Fibroblast of the conjunctiva (primary cell): ENCODE measurements around the gene BBC3.
"Not testable (repeated sequence)": the region's sequence is repeated elsewhere in the genome, so short reads cannot be mapped to it uniquely, and the experiment has no call there.

ENCODE experiments used
- DNase-seq: peaks from one replicate; pipeline ENCODE4 v3.0.0-alpha.2; 2010; ENCODE audit warnings: low read depth

The BBC3 gene

DNA sequence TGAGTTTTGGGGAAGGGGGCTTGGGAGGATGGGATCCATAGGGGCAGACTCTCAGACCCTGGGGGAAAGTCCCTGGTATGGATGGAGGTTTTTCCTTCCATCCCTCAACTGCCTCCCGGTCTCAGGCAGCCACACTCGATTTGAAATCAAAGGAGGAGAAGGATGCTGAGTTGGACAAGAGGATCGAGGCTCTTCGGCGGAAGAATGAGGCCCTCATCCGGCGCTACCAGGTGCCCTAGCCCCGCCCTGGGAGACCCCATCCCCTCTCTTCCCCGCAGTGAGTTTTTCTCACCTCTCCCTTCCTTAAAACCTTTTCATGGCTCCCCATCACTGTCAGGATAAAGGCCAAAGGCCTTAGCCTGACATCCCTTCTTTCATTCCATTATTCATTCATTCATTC, 27.4 kb upstream of the BBC3 start:
- no peak for DNase-seq

DNA sequence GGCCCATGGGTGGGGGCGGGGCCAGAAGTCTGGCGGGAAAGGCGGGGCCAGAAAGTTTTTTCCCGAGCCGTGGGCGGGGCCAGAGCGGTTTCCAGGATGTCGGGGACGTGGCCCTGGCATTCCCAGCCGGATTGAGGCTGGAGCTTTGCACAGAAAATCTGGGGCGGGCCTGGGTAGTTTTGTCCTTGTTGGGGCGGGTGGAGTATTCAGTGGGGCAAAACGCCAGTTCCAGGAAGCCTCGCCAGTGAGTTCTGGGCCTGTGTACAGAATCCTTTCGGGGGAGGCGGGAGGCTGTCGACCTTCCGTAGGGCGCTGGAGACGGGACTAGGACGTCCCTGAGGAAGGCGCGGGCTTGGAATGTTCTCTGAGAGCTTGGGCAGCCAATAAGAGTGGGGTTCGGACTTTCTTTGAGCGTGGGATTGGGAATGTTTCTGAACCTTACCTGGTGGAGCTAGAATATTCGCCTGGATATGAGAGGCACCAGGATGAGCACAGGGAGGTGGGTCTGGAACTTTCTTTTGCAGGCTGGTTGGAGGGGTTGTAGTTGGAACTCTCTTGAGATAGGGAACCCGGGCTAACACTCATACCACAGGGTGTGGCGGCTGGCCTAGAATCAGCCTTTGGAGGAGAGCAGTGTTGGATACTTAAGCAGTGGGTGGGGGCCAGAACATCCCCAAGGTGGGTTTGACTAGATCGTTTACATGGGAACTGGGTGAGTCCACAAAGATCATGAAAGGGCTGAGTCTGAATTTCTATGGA, 26.6 kb upstream of the BBC3 start:
- DNase-seq: no peak

DNA sequence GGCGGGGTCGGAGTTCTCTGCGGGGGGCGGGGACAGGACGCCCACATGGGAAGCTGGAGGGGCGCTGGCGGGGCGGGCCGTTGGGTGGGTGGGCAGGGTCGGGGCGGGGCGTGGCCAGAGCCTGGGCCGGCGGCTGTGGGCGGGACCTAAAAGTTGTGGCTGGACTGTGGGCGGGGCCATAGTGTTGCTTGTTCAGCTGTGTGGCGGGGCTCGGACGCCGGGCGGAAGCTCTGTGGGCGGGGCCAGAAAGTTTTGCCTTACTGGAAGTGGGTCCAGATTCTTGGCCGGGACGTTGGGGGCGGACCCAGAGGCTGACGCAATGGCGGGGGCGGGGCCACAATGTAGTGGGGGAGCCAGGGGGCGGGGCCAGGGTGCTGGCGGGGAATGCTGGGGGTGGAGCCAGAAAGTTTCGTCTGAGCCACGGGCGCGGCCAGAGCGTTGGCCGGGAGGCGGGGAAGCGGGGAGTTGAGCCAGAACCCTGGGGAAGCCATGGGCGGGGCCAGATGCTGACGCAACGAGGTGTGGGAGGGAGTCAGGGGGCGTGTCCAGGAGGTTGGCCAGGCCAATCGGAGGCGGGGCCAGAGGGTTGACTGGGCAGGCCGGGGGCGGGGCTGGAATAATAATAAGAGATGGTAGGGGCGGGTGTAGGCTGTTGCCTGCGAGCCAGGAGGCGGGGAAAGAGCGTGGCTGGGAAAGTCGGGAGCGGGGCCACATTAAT, 25.9 kb upstream of the BBC3 start:
- DNase-seq: peak; percentile 99

DNA sequence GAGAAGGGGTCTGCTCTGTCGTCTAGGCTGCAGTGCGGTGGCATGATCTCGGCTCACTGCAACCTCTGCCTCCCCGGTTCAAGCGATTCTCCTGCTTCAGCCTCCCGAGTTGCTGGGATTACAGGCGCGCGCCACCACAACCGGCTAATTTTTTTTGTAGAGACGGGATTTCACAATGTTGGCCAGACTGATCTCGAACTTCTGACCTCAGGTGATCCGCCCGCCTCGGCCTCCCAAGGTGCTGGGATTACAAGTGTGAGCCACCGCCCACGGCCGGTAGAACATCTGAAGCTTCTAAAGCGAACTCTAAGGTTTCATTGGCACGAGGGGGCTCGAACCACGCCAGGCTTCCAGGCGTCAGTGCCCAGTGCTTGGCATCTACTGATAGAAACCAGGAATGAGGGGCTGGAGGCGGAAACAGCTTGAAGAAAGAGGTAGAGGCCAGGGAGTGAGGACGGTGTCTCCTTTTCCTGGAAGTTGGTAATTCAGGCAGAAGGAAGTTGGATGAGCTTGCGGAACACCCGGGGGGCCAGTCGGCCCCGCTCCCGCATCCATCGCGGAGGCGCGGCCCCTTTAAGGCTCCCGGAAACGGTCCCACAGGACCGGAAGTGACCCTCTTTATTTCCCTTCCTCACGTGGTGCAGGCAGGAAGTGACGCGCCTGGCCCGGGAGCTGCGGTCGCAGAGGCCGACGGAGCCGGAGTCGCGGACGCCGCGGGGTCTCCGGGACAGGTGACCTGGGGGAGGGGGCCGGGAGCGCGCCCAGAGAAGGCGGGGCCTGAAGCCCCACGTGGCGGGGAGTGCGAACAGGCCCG, 25.1 kb upstream of the BBC3 start, which contains the start of gene CCDC9:
Gene CCDC9, plus strand, starts transcription at position 647 of the 814 bp plus-strand sequence. CDS start 1,876 bp downstream, outside the sequence.
- DNase-seq: peak; percentile 93

DNA sequence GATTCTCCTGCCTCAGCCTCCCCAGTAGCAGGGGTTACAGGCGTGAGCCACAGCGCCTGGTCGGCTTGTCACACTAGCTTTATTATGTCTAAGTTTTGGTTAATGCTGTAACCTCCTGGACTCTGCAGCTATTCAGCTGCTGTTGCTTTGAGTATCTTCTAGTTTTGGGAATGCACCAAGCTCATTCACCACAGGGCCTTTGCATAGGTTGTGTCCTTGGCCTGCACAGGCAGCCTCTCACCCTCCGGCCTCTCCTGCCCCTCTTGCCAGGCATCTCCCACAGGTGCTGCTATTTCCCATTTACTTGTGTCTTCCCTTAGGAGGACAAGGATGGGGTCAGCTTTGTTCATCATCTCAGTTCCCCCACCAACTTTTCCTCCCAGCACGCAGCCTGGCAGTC, 23.0 kb upstream of the BBC3 start:
- no peak for DNase-seq

DNA sequence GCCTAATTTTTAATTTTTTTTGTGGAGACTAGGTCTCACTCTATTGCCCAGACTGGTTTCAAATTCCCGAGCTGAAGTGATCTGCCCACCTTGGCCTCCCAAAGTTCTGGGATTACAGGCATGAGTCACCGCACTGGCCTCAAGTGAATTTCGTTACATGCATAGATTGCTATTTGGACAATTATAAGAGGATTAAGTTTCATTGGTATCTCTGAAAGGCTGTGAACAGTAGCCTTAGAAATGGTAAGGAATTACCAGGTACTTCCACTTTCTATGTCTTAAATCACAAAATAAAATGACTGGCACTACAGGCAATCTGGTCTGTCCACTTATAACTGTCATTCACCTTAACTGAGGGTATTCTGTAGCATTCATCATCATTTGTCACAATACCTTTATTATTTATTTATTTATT, 22.5 kb upstream of the BBC3 start:
- no peak for DNase-seq

DNA sequence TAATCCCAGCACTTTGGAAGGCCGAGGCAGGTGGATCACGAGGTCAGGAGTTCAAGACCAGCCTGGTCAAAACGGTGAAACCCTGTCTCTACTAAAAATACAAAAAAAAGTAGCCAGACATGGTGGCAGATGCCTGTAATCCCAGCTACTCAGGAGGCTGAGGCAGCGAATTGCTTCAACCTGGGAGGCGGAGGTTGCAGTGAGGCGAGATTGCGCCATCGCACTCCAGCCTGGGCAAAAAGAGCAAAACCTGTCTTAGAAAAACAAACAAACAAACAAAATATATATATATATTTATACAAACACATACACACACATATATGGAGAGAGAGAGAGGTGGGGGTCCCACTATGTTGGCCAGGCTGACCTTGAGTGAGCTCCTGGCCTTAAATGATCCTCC, 22.0 kb upstream of the BBC3 start:
- not testable (repeated sequence) for DNase-seq

DNA sequence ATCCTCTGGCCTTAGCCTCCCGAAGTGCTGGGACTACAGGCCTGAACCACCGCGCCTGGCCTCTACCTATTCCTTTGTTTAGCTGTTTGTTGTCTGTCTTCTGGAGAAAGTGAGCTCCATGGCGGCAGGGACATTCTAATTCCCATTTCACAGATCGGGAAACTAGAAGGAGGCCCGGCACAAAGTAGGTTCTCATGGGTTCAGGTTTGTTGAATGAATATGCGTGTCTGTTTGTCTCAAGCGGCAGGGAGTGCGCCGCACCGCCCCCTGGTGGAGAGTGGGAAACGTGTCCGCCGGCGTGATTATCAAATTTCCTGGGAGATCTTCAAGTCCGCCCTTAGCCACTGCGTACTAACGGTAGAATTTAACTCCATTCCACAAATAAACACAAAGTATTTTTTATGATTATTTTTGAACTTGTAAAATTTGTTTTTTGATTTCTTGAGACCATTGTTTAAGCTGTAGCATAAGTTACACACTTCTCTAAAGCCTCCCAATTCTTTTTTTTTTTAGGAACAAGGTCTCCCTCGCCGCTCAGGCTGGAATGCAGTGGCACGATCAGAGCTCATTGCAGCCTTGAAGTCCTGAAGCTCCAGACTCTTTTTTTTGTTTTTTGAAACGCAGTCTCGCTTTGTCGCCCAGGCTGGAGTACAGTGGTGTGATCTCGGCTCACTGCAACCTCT, 16.4 kb upstream of the BBC3 start:
- DNase-seq: no peak

DNA sequence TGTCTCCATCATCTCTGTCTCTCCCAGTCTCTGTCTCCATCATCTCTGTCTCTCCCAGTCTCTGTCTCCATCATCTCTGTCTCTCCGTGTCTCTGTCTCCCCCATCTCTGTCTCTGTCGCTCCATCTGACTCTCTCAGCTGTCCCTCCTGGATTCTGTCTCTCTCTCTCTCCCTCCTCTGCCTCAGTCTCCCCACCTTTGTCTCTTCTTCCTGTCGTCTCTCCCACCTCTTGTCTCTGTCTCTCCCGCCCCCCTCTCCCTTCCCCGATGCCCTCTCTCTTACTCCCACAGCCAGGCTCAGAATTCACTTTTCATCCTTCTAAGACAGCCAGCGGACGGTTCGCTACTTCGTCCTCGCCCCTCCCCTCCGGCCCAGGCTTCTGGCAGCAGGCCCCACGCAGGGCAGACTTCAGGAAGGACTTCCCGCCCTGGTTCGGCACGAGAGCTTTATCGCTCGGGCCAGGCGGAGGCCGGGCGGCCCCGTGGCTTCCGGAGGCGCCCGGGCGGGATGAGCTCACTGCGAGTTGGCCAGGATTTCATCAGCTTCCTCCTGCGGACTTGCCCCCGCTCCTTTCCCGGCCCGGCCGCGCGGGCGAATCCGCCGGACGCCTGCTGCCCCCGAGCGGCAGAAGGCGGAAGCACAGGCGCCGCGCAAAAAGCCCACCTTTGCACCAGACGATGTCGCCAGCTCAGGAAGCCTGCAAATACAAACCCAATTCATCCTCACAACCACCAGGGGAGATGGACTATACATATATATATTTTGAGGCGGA, 13.0 kb upstream of the BBC3 start:
- peak; percentile 96 for DNase-seq

DNA sequence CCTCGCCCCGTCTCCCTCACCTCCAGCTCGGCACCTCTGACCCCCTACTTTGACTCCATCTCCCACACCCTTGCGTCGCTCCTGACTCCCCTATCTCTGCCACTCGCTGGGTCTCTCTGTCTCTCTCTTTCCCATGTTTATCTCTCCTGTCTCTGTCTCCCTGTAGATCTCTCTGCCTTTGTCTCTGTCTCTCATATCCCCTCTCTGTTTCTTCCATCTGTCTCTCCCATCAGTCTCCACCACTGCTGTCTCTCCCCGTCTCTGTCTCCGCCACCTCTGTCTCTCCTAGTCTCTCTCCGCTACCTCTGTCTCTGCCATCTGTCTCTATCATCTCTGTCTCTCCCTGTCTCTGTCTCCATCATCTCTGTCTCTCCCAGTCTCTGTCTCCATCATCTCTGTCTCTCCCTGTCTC, 12.4 kb upstream of the BBC3 start:
- no peak for DNase-seq

DNA sequence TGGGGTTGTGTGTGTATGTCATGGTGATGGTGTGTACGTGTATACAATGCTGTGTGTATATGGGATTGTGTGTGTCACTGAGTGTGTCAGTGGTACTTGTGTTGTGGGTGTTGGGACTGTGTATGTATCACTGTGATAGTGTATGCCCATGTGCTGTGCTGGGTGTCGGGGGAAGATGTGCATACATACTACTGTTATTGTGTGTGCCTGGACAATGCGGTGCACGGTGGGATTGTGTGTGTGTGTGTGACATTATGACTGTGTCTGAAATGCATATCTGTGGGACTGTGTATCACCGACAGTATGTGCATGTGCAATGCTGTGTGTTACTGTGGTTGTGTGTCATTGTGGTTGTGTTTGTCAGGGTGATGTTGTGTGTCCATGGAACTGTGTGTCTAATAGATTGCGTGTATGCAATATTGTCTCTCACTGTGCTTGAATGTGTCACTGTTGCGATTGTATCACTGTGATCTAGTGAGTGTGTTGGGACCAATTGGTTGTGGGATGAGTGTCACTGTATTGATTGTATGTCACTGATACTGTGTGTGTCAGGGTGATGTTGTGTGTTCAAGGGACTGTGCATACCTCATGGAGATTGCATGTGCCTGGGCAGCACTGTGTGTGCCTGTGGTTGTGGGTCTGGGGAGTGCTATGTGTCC, 11.0 kb upstream of the BBC3 start:
- no peak for DNase-seq

DNA sequence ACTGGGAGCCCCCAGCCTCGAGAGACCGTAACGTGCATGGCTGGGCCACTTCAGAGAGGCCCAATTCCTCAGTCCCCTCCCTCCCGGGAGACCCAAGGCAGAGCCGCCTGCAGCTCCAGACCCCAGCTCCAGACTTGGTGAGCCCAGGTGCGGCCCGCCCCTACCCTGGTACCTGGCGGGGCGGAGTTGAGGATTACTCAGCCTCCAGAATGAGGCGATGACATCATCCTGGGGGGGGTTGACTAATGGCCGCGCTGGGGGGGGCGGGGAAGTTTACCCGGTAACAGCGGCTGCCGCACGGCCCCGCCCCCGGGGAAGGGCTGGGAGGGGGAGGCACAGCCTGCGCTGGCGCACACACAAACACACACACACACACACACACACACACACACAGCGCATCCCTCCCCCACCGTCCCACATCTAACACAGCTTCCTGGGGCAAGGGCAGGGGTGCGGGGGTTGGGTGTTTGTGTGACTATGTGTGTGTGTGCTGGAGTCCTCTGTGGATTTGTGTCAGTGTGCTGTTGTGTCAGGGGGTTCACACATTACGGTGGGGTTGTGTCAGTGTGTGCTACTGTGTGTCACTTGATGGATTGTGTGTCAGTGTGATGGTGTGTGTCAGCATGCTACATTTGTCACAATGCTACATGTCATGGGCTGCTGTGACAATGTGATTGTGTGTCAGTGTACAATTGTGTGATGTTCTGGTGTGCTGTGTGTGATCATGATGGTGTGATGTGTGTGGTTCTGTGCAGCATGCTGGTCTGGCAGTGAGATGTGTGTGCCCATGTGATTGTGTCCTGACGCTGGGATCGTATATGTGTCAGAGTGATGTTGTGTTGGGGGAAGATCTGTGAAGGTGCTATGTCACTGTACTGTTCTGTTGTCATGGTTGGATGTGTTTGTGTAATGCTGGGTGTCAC, 10.3 kb upstream of the BBC3 start:
- DNase-seq: no peak

DNA sequence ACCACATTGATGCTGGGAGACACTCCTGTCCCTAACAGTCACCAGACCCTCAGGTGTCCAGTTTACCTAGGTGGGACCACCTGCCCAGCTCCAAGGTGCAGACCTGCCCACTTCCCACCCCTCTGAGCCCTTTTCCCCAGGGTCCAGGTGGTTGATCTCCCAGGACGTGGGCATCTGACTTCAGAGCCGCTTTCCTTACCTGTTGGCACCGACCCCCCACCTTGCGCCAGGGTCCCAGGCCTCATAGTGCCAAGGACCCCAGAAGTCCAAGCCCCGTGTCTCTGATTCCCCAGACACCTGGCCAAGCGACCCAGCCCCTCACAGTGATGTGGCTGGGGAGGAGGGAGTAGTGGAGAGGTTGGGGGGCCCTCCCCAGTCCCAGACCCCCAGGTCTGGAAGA, 9.6 kb upstream of the BBC3 start:
- no peak for DNase-seq

DNA sequence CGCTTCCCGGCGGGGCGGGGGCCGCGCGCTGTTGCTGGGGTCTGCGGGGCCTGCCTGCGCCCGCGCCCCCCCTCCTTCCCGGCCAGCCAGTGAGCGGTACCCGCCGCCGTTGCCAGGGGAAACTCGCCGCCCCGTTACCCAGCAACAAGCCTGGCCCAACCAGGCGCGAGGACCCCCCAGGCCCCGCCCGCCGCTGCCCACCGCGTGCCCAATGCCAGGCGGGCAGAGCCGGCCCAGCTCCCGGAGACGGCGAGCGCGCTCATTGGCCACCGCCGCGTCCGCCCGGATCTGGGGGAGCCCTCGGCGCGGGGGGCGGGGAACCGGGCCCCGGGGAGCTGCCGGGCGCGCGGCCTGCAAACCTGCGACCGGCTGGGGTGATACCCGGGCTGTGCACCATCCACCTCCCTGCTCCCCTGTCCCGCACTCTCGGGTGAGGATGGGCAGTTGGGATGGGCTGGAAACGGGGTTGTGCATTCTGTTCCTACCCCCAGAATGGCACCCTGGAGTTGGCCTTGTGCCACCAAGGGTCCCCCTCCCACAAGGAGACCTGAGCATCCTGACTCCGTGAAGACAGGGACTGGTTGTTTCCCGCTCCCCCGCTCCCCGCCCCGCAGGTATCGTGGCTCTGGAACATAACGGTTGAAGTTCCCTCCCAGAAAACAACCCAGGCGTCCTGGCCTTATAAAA, 8.8 kb upstream of the BBC3 start:
- no peak for DNase-seq

DNA sequence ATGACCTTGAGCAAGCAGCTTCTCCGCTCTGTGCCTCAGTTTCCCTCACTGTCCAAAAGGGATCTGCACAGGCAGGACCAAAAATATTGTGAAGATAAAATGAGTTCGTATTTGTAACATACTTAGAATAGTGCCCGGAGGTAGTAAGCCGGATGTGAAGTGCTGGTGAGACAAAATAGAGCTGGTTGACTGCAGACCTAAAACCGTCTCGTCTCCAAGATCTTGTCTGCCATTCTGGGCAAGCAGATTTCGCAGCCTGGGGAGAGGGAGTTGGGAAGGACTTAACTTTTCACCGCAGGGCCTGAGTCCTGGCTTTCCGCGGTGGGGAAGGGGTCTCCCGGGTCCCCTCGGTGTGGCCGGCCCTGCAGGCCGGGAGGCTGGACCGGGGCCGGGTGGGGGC, 8.2 kb upstream of the BBC3 start:
- DNase-seq: no peak

DNA sequence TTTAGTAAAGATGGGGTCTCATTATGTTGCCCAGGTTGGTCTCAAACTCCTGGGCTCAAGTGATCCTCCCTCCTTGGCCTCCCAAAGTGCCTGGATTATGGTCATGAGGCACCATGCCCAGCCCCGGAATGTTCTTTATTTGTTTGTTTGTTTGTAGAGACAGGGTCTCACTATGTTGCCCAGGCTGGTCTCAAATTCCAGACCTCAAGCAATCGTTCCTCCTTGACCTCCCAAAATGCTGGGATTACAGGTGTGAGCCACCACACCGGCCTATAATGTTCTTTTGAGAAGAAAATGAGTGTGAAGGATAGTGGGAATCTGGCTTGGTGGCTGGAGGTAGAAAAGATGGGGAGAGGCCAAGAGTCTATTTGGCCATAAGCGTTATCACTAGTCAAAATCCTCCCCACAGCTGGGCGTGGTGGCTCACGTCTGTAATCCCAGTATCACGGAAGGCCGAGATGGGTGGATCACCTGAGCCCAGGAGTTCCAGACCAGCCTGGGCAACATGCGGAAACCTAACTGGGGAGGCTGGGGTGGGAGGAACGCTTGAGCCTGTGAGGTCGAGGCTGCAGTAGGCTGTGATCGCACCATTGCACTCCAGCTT, 5.2 kb upstream of the BBC3 start:
- no peak for DNase-seq

DNA sequence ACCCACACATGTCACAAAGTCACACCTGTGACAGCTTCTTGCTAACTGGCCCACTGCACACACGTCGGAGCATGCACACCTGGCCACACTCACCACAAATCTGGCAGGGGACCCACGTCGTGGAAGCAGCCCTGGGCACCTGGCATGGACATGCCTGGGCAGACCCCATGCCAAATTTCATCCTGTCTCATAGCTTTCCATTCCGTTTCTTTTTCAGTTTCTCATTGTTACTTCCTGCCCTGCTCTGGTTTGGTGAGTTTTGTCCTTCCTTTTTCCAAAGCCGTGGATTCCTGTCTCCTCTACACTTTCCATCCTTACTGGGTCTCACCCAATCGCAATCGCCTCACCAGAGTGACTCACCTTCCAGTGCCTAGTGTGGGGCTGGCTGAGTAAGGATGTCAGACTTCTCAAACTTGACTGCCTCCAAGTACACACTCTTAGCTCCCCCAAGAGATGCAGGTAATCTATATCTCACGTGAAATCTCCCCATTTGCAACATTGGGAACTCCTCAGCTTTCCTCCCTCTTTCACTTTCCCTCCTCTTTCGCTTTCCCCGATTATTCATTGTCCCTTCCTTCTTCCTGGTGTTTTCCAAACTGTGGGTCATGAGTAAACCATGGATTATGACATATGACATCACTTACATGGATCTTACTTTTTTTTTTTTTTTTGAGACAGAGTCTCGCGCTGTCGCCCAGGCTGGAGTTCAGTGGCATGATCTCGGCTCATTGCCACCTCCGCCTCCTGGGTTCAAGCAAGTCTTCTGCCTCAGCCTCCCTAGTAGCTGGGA, 1.6 kb upstream of the BBC3 start:
- DNase-seq: no peak
